HG02884 (cell line): ENCODE data around the gene TFEB.

ENCODE experiments used
- ATAC-seq: cut with Tn5 transposase; IDR thresholded peaks from one replicate; pipeline ENCODE4 v1.9.1; 2021; ENCODE audit warnings: mild to moderate bottlenecking, moderate library complexity; ENCODE audit not compliant: unreplicated experiment

TFEB gene

DNA sequence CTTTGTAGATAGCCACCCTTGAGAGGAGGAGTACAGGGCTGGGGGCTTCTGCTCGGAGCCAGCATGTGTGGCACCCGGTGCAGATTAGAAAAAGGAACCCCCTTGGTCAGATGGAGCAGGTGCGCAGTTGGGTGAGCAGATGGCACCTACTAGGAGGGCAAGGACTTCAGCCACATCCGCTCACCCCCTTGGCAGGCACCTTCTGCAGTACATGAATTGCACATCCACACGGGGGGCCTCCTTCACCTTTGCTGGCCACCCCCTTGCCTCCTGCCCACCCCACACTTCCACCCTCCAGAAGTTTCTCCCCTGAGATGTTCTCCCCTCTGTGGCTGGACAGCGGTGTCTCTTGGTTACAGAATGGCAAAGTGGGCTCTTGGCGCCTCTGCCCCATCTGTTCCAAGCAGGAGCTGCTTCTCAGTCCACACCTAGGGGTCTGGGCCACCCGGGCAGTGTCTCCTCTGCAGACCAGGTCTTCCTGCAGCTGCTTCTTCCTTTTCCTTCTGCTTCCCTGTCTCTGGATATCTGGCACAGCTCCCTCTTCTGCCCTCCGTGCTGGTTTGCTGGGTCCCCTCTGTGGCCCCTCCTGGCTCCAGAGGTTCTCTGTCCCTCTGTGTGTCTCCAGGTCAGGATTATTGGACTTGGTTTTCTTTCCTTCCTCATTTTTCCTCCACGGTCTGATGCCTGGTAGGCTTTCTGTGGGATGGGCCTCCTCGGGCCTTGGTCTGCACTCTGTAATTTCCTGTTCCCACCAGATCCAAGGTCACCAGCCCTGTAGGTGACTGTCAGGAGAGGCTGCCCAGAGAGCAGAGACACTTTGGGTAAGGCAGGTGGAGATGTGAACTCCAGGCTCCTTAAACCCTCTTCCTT lies 93.1 kb downstream of the TFEB start:
- no peak for ATAC-seq

DNA sequence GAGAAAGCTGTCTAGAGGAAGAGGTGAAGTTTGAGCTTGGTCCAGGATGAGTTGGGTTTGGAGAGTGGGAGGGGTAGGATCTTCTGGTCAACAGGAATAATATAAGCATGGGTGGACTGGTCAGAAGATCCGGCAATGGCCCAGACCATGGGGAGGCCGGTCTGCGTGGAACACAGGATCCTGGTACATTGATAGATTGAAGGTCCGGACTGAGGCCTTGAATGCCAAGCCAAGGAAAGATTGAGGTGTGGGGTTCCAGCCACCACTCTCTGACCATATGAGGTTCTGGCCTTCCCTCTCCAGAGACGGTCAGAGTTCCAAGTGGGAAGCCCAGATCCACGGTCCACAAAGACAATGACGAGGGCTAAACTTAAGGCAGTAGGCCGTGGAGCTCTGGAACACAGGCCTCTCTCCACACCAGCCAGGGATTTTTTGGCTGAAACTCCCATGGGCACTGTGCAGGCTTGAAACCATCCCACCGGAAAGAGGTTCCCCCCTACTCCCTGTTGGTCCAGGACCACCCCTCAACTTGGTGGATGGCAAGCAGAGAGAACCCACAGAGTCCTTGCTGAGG lies 94.0 kb downstream of the TFEB start:
- no peak for ATAC-seq

DNA sequence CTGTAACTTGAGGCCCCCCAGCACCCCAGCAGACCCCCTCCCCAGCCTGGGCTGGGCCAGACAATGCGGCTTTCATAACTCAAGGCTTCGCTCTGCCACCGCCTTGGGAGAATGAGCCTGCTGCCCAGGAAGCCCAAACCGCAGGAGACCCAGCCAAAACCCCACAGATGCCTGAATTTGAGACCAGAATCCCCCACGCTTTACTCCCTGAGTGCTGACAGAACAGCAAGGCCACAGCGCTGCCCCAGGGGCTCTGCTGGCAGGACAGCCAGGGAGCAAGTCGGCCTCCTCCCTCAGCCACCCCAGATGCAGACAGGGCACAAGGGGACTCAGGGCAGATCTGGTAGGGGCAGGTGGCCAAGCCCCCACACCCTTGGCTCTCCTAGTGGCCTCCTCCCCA lies 95.0 kb downstream of the TFEB start:
- ATAC-seq = no peak

DNA sequence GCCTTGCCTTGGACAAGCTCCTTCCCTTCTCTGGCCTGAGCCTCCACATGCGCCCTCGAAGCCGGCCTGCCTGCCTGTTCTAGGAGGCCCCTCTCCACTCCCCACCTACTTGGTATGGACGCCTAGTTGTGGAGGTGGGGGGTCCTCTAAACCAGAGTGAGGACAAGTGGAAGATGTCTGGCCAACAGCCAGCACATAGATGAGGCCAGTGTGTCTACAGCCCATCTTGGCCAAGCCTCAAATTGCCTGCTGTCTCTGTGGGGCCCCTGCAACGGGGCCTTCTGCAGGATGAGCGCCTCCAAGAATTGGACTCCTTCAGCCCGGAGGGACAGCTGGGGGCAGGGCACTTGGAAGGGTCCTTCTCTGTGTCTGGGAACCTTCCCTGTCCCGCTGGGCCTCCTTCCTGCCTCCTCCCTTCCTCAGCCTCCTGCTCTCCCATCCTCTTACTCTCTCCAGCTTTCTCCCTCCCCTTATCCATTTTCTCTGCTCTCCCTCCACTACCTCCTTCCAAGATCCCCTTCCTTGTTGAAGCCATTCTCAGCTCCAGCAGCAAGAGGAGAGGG lies 95.5 kb downstream of the TFEB start:
- no peak for ATAC-seq

DNA sequence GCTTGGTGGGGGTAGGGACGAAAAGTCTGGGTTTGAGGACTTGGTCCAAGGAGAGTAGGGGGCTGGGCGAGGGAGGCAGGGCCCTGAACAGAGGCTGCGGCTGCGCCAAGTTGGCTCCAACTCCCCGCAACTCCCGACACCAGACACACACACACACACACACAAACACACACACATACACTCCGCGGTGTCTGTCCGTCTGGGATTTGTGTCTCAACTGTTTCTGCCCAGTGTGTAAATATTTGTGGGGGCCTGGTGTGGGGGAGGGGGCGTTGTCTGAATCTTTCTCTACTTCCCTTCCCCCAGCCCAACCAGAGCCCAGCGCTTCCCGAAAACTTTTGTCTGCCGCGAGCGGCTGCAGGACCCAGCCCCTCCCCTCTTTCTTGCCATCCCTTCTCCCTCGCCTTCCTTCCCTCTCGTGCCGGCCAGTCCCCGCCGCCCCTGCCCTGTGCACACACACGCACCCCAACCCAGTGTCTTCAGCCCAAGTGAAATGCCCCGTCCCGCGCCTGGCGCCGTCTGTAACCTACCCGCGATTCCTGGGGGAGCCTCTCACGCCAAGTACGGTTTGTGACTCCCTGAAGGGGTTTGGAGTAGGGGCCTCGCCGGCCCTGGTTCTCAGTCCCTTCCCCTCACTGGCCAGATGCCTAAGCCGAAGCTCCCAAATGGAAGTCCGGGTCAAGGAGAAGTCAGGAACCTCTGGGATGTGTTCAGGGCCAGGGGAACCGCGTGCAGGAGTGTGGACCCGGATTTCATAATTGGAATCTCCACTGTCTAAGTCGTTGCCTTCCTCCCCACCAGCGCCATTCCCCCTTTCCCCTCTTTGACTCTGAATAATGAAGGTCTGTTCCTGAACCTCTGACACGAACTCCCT lies 96.2 kb downstream of the TFEB start:
- no peak for ATAC-seq

DNA sequence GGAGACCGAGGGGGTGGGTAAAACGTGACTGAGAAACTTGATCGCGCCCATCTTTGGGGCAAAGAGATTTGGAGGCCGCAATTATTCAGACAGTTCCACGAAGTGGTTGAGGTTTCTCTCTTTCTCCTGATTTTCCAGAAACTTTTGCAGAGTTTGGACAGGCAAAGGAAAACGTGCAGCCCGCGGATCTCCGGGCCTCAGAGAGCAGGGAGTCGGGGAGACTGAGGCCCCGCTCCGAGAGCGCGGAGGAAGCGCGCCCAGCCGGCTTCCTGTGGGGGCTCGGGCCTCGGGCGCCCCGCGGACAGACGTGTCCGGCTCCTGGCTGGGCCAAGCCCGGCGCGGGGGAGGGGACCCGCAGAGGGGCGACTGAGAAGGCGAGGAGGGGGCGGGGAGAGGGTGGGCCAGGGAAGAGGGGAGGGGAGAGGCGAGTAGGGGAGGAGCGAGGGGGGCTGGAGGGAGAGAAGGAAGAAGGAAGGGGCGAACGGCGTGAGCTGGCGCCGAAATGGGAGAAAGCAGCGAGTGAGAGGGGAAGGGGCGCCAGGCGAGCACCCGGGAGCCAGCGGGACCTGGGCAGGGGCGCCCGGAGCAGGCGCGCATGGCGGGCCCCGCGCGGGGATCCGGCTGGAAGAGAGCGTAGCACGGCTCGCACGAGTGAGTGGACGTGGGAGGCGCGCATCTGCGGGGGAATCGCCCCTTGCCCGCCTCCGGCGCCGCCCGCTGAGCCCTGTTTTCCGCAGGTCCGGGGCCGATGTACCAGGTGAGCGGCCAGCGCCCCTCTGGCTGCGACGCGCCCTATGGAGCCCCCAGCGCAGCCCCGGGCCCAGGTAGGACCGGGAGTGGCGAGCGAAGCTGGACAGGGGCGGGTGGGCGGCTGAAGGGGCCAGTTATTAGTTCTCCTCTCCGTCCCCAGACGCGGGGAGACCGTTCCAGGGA lies 97.1 kb downstream of the TFEB start, which contains the start of gene MDFI:
MDFI (plus strand) TSS at position 467 of the 933 bp plus-strand sequence; CDS start at position 749, 282 bp downstream.
- ATAC-seq = no peak

DNA sequence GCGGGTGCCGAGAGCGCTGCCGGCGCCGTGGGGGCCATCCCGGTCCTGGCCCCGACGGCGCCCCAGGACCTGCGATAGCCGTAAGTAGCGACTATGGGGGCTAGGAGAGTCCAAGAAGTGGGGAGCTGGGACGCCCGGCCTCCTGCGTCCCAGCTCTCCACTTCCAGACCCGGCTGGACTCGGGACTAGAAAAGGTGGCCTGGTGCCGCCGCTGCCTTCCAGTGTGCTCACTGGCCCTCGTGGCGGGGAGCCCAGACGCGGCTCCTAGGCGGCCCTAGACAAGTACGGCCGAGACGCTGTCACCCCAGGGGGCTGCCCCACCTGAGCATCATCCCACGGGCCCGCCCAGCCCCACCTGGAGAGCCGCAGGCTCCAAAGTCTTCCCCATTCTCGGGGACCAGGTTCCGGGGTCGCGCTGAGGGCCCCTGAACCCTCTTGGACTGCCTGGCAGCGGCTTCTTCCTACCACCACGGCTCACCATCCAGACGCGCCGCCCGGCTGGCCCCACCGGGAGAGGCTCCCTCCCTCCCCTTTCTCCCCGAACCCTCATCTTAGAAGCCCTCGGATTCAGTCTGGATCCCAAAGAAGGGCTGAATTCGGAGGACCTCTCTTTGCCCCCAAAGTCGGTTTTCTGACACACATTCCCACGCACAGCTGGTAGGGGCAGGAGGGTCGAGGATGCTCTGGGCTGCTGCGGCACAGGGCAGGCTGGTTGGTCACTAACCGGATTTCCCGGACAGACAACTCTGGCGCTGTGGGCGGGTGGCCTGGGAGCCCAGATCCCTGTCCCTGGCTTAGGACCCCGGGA lies 98.0 kb downstream of the TFEB start:
- no peak for ATAC-seq

DNA sequence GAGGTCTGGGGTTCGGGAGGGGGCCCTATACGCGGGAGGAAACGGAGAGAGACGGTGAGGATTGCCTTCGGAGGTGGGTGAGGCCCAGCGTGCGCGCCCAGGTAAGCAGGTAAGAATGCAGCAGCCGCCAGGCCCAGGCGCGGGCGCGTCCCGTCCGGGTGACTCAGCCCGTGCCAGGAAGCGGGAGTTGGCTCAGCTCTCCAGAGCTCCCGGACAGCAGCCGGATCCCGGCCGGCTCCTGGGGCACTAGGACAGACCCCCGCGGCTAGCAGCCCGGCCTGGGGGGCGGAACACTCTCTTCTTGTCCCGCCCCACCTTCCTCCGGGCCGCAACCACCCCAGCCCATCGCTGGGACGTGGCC lies 98.6 kb downstream of the TFEB start:
- ATAC-seq = no peak

DNA sequence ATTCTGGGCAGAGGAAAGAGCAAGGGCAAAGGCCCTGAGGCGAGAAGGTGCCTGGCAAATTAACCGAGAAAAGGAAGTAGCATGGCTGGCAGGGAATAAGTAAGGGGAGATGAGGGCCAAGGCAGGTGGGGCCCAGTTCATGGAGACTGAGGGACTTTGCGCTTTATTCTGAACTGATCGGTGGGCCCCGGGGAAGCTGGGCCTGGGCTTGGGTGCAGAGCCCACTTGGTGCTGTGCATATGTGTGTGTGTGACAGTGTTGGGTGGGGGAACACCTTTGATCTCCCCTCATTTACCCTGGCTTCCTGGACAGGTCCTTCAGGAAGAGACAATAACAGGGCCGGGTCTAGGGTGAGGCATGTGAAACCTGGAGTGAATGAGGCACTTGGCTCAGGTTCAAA lies 100.0 kb downstream of the TFEB start:
- ATAC-seq = no peak

DNA sequence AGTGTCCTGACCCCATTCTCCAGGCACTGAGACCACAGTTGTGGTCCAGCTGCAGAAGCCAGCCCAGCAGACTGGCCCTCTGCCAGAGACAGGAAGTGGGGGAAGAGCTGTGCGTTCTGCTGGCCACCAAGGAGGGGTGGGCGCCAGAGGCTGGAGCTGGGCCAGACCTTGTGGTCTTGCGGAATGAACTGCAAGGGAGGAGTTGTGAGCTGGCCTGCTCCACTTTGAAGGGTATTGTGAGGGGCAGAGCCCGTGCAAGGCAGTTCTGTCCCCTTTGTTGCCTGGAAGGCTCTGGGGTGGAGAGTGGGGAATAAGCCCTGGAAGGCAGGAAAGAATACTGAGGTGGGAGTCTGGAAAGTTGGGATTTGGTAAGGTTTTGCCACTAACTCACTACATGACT lies 100.8 kb downstream of the TFEB start:
- ATAC-seq = no peak
